Measurements from ENCODE around the gene COL4A2.

COL4A2 gene

GRCh38 chr13:110306960-110307766, at the start of gene COL4A2, which contains the start of gene COL4A1:
Gene COL4A2, plus strand, starts transcription at chr13:110307284. Its CDS starts 620 bp downstream, at chr13:110307904.
Gene COL4A1, minus strand, starts transcription at chr13:110307157. Its CDS starts 130 bp downstream, at chr13:110307027.
- no peak within 1 kb of the TSS for H3K4me3 ChIP-seq (ENCODE audit: low read depth in 1 of 2, low read length in 1 of 2)
- H3K27me3 ChIP-seq: peaks cover 100% of the 10 kb centered on the region
- no peaks in the 10 kb centered on the region for H3K4me1 ChIP-seq (ENCODE audit: control insufficient read depth in 1 of 2, insufficient read depth in 1 of 2, low read depth in 1 of 2, low read length in 1 of 2)
- H3K36me3 ChIP-seq: no peaks in the 10 kb centered on the region
- no peak for TF ChIP-seq CTCF (IDR thresholded peaks at IDR 0.05)
- no peak within 1 kb of the TSS for H3K27ac ChIP-seq
- no peaks in the 10 kb centered on the region for H3K9me3 ChIP-seq

DNA sequence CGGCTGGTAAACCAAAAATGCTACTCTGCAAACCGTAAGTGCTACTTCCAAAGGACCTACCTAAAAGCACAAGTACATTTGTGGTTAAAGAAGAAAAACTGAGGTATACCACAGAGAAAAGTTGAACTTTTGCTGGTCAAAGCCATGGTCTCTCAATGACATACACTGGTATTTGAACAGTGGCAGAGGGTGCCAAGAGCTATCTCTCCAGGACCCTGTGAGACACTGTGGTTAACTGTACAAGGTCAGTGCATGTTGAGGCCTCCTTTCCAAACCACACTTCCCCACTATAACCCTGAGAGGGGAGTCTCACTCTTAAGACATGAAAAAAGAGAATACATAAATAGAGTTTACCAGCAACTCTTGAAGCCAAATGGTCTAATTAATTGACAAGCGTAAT, 49.7 kb upstream of the COL4A2 start:
- Histone ChIP-seq H3K4me3 (ENCODE audit: low read depth in 1 of 2, low read length in 1 of 2) (no peak overlapping the region), H3K36me3 (no peaks in the 10 kb centered on the region), H3K27me3 (peaks cover 34% of the 10 kb centered on the region), H3K4me1 (ENCODE audit: control insufficient read depth in 1 of 2, insufficient read depth in 1 of 2, low read depth in 1 of 2, low read length in 1 of 2) (no peaks in the 10 kb centered on the region), H3K9me3 (no peaks in the 10 kb centered on the region), H3K27ac (no peak overlapping the region)
- no peak for TF ChIP-seq CTCF (IDR thresholded peaks at IDR 0.05)

GRCh38 chr13:110258876-110259631, 48.0 kb upstream of the COL4A2 start:
- peaks cover 47% of the 10 kb centered on the region for H3K27me3 ChIP-seq
- no peaks in the 10 kb centered on the region for H3K9me3 ChIP-seq
- H3K4me1 ChIP-seq (ENCODE audit: control insufficient read depth in 1 of 2, insufficient read depth in 1 of 2, low read depth in 1 of 2, low read length in 1 of 2): no peaks in the 10 kb centered on the region
- no peak overlapping the region for H3K27ac ChIP-seq
- no peak overlapping the region for H3K4me3 ChIP-seq (ENCODE audit: low read depth in 1 of 2, low read length in 1 of 2)
- no peaks in the 10 kb centered on the region for H3K36me3 ChIP-seq
- no peak for TF ChIP-seq CTCF (IDR thresholded peaks at IDR 0.05)

DNA sequence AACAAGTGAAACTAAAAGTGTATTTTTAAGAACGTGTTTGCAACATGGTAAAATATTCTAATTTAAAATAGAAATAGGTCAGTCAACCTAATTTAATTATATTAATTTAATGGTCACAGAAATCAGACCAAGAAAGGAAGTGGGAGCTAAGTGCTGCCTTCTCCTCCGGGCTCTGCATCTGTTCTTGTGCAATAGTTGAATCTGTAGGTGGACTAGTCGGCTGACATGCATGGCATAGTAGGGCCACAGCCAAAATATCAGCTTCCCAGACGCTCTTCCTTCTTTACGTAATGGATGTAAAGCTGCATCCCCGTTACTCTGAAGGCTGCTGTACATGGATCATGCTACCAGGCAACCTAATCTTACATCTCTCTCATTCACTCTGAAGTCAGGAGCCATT, 47.4 kb upstream of the COL4A2 start:
- no peak for TF ChIP-seq CTCF (IDR thresholded peaks at IDR 0.05)
- no peak overlapping the region for H3K27ac ChIP-seq
- H3K27me3 ChIP-seq: peaks cover 53% of the 10 kb centered on the region
- no peaks in the 10 kb centered on the region for H3K36me3 ChIP-seq
- H3K9me3 ChIP-seq: no peaks in the 10 kb centered on the region
- no peaks in the 10 kb centered on the region for H3K4me1 ChIP-seq (ENCODE audit: control insufficient read depth in 1 of 2, insufficient read depth in 1 of 2, low read depth in 1 of 2, low read length in 1 of 2)
- no peak overlapping the region for H3K4me3 ChIP-seq (ENCODE audit: low read depth in 1 of 2, low read length in 1 of 2)

GRCh38 chr13:110261166-110262081, 45.7 kb upstream of the COL4A2 start:
- Histone ChIP-seq H3K27ac (no peak overlapping the region), H3K4me3 (ENCODE audit: low read depth in 1 of 2, low read length in 1 of 2) (no peak overlapping the region), H3K36me3 (no peaks in the 10 kb centered on the region), H3K9me3 (no peaks in the 10 kb centered on the region), H3K4me1 (ENCODE audit: control insufficient read depth in 1 of 2, insufficient read depth in 1 of 2, low read depth in 1 of 2, low read length in 1 of 2) (no peaks in the 10 kb centered on the region), H3K27me3 (peaks cover 67% of the 10 kb centered on the region)
- no peak for TF ChIP-seq CTCF (IDR thresholded peaks at IDR 0.05)

Measured in neutrophil (primary cell).